Activated CD4-positive, alpha-beta memory T cell treated with anti-CD3 and anti-CD28 coated beads, Interleukin-2, amount 10 ng/mL, durations not matched to agents 7 days and 5 days (primary cell): Measurements from ENCODE around the gene FKBP14. TPM values are rescaled to one million over a fixed set of nuclear protein-coding genes. Genes with fewer than 3 reads are reported as not detected.

Source experiments
- CTCF ChIA-PET: fragments of 350-600 bp; sonication (Branson Sonifier 250); formaldehyde crosslinking; loops from one replicate; lab custom pipeline; 2021; ENCODE audit warnings: antibody characterized with exemption, inconsistent platforms; lab: Charles Lee
- POLR2A ChIA-PET: fragments of 350-600 bp; sonication (Branson Sonifier 250); formaldehyde crosslinking; loops from one replicate; lab custom pipeline; 2021; ENCODE audit warnings: antibody characterized with exemption; lab: Charles Lee
- DNase-seq: peaks from one replicate; pipeline ENCODE4 v3.0.0-alpha.2; 2020
- H3K27ac Mint-ChIP-seq: one replicate; pipeline ENCODE4 v1.8.0; 2021; ENCODE audit warnings: mild to moderate bottlenecking, mixed read lengths
- H3K27me3 Mint-ChIP-seq: one replicate; pipeline ENCODE4 v1.8.0; 2021; ENCODE audit warnings: mixed read lengths
- H3K36me3 Mint-ChIP-seq: one replicate; pipeline ENCODE4 v1.8.0; 2021; ENCODE audit warnings: low read depth, mixed read lengths
- H3K4me1 Mint-ChIP-seq: one replicate; pipeline ENCODE4 v1.8.0; 2021; ENCODE audit warnings: mixed read lengths
- H3K4me3 Mint-ChIP-seq: one replicate; pipeline ENCODE4 v1.8.0; 2021; ENCODE audit warnings: mild to moderate bottlenecking, mixed read lengths
- H3K9me3 Mint-ChIP-seq: one replicate; pipeline ENCODE4 v1.8.0; 2021; ENCODE audit warnings: mixed read lengths
- total RNA-seq, 2 experiments: library from RNA; stranded (reverse); gene quantifications; one replicate each; pipeline ENCODE4 v1.2.3, GENCODE V29; 2021

FKBP14 gene
- total RNA-seq, 2 experiments from 2014 or later, result 5.0 to 7.1 TPM

DNA sequence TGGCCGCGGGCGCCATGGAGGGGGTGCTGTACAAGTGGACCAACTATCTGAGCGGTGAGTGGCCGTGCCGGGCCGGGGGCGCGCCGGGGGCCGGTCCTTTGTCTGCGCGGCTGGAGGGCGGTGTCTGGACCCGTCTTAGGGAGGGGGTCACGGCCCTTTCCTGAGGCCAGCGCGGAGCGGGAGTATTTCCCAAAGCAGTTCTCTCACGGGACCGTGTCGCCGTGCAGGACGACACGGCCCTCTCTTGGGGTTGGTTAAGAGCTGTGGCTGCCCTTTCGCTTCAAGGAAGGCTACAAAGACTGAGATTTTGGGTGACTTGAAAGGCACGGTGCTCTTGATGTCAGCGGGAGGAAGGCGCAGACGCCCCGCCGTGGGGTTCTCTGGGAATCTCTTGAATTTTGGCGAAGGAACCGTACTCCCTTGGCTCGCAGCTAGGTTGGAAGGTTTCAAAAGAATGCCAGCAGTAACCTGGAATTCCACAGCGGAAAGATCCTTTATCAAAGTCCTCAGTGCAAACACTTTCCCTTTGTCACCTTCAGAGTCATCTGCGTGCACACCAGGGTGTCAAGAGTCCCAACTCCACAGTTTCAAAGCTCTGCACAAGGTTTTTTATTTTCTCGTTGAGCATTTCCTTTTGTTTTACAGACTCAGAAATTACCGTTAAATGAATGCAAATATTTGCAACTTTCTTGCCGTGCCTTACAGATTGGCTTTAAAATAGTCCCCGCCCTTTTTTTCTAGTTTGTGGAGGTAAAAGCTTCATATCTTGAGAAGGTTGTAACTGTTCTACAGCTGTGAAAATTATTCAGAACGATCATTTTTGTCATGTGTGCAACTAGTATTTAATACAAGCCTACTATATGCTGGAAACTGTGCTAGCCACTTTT is 2.5 kb upstream of the FKBP14 start:
- Mint-ChIP-seq H3K27ac (peak overlapping the region; percentile 54), H3K36me3 (no peaks in the 10 kb centered on the region), H3K9me3 (no peaks in the 10 kb centered on the region), H3K4me3 (peak overlapping the region; percentile 82), H3K27me3 (no peaks in the 10 kb centered on the region), H3K4me1 (peaks cover 28% of the 10 kb centered on the region)
- no peak for DNase-seq
- CTCF ChIA-PET, result interaction anchor here (0.8 to 3.9 kb wide), 4 partner anchors 11 to 293 kb away, joined by 3 to 24 read pairs (median 6); no protein-coding TSS in a partner anchor
- POLR2A ChIA-PET, result interaction anchor here (0.9 to 1.4 kb wide), 4 partner anchors 32 to 293 kb away, joined by 3 to 5 read pairs (median 4); partner anchors contain the start of gene MTURN

GRCh38 chr7:30028216-30028748 is 1.8 kb upstream of the FKBP14 start, which contains the start of gene PLEKHA8:
Gene PLEKHA8, plus strand, starts transcription at chr7:30028412. Its CDS starts 351 bp downstream, at chr7:30028763.
- CTCF ChIA-PET, result interaction anchor here (0.7 to 3.9 kb wide), 3 partner anchors 12 to 448 kb away, joined by 3 to 24 read pairs (median 6); no protein-coding TSS in a partner anchor
- POLR2A ChIA-PET, result interaction anchor here (1.0 to 1.9 kb wide), 4 partner anchors 11 to 294 kb away, joined by 3 to 7 read pairs (median 4); partner anchors contain the start of gene MTURN
- peak within 1 kb of the TSS; percentile 82 for H3K4me3 Mint-ChIP-seq
- H3K9me3 Mint-ChIP-seq, result no peaks in the 10 kb centered on the region
- peaks cover 35% of the 10 kb centered on the region for H3K4me1 Mint-ChIP-seq
- H3K36me3 Mint-ChIP-seq, result peaks cover 2% of the 10 kb centered on the region
- peak within 1 kb of the TSS; percentile 87 for H3K27ac Mint-ChIP-seq
- H3K27me3 Mint-ChIP-seq, result no peaks in the 10 kb centered on the region
- DNase-seq, result peak; percentile 91

DNA sequence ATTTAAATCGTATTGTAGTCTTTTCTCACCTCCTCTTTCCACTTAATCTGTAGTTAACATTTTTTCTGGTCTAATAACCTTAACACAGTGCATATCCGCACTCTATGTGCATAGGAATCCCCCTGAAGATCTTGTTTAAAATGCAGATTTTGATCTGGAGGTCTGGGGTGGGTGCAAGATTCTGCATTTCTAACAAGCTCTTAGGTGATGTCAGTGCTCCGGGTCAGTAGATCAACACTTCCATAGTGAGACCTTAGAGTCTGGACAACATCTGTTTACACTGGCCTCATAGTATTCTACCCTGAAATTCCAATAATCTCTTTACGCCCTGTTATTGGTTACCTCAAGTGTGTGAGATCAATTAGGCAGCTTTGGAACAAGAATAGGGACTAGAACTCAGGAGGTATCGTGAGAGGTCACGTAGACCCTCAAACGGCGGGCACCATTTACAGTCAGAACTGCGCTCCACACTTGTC is 1.3 kb upstream of the FKBP14 start:
- H3K27me3 Mint-ChIP-seq, result no peaks in the 10 kb centered on the region
- peaks cover 38% of the 10 kb centered on the region for H3K4me1 Mint-ChIP-seq
- peak overlapping the region; percentile 82 for H3K4me3 Mint-ChIP-seq
- POLR2A ChIA-PET, result interaction anchor here (1.2 to 1.9 kb wide), 4 partner anchors 11 to 295 kb away, joined by 3 to 7 read pairs (median 3); no protein-coding TSS in a partner anchor
- H3K27ac Mint-ChIP-seq, result peak overlapping the region; percentile 87
- H3K9me3 Mint-ChIP-seq, result no peaks in the 10 kb centered on the region
- CTCF ChIA-PET, result interaction anchor here (0.7 to 3.9 kb wide), 3 partner anchors 34 to 449 kb away, joined by 3 to 24 read pairs (median 8); no protein-coding TSS in a partner anchor
- no peak for DNase-seq
- peaks cover 2% of the 10 kb centered on the region for H3K36me3 Mint-ChIP-seq

- Mint-ChIP-seq H3K4me3 (peak overlapping the region; percentile 82), H3K9me3 (no peaks in the 10 kb centered on the region), H3K36me3 (peaks cover 2% of the 10 kb centered on the region), H3K27me3 (no peaks in the 10 kb centered on the region), H3K27ac (peak overlapping the region; percentile 87), H3K4me1 (peaks cover 36% of the 10 kb centered on the region)
- POLR2A ChIA-PET, result interaction anchor here (1.3 to 1.9 kb wide), 5 partner anchors 12 to 295 kb away, joined by 3 to 7 read pairs (median 4); no protein-coding TSS in a partner anchor
- CTCF ChIA-PET, result interaction anchor here (1.6 kb wide), 1 partner anchor 35 kb away, joined by 8 read pairs; no protein-coding TSS in a partner anchor
- no peak for DNase-seq
Observed at GRCh38 chr7:30027065-30027456, 559 bp upstream of the FKBP14 start.

GRCh38 chr7:30023524-30023923 is 3.0 kb downstream of the FKBP14 start:
- ChIA-PET POLR2A (no interaction called here), CTCF (interaction anchor here (1.1 to 1.2 kb wide), 2 partner anchors 24 to 38 kb away, joined by 3 to 4 read pairs; no protein-coding TSS in a partner anchor)
- Mint-ChIP-seq H3K36me3 (peaks cover 5% of the 10 kb centered on the region), H3K9me3 (no peaks in the 10 kb centered on the region), H3K4me3 (no peak overlapping the region), H3K4me1 (peaks cover 36% of the 10 kb centered on the region), H3K27ac (no peak overlapping the region), H3K27me3 (no peaks in the 10 kb centered on the region)
- DNase-seq, result no peak

GRCh38 chr7:30022991-30023390 is 3.5 kb downstream of the FKBP14 start:
- H3K36me3 Mint-ChIP-seq, result peaks cover 9% of the 10 kb centered on the region
- peaks cover 36% of the 10 kb centered on the region for H3K4me1 Mint-ChIP-seq
- ChIA-PET POLR2A (interaction anchor here (0.6 kb wide), 1 partner anchor 19 kb away, joined by 4 read pairs; no protein-coding TSS in a partner anchor), CTCF (no interaction called here)
- no peaks in the 10 kb centered on the region for H3K9me3 Mint-ChIP-seq
- no peaks in the 10 kb centered on the region for H3K27me3 Mint-ChIP-seq
- H3K27ac Mint-ChIP-seq, result no peak overlapping the region
- no peak overlapping the region for H3K4me3 Mint-ChIP-seq
- no peak for DNase-seq

- ChIA-PET CTCF (no interaction called here), POLR2A (no interaction called here)
- Mint-ChIP-seq H3K9me3 (no peaks in the 10 kb centered on the region), H3K27me3 (no peaks in the 10 kb centered on the region), H3K27ac (no peak overlapping the region), H3K4me3 (no peak overlapping the region), H3K36me3 (peaks cover 13% of the 10 kb centered on the region), H3K4me1 (peaks cover 24% of the 10 kb centered on the region)
- no peak for DNase-seq
Observed at GRCh38 chr7:30020535-30020934, 6.0 kb downstream of the FKBP14 start.

DNA sequence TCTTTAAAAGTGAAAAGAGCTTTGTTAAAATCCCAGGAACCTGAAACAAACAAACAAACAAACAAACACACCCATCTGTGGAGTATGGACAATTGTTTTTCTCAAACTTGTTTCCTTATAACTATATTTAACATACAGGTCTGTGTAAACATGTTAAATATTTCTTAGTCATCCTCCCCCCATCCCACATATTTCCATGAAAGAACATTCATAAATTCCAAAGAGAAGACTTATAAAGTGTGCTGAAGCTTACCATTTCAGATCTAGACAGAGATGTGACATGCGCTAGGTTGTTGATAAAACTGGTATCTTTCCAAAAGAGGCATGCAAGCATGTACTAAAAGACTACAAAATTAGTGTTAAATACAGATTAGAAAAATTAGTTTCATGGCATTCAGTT is 6.5 kb downstream of the FKBP14 start:
- no peak for DNase-seq
- peaks cover 13% of the 10 kb centered on the region for H3K36me3 Mint-ChIP-seq
- ChIA-PET CTCF (no interaction called here), POLR2A (no interaction called here)
- H3K27ac Mint-ChIP-seq, result no peak overlapping the region
- H3K4me1 Mint-ChIP-seq, result peaks cover 18% of the 10 kb centered on the region
- no peak overlapping the region for H3K4me3 Mint-ChIP-seq
- H3K27me3 Mint-ChIP-seq, result no peaks in the 10 kb centered on the region
- H3K9me3 Mint-ChIP-seq, result no peaks in the 10 kb centered on the region

DNA sequence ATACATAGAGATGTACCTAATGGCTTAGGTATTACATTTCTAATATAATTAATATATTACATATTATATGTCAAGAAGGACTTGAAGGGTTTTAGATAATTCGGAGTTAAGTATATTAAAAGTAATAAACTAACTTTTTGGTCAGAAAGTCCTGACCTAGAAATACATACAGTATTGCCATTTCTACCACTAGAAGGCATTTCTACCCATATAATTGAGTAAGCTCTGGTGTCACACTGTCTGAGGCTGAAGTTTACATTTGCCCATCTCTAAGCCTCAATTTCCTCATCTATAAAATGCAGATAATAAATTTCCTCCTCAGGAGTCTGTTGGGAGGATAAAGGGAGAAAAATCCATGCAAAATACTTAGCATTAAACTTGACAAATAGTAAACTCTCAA is 7.1 kb downstream of the FKBP14 start:
- DNase-seq, result no peak
- Mint-ChIP-seq H3K4me1 (peaks cover 13% of the 10 kb centered on the region), H3K27me3 (no peaks in the 10 kb centered on the region), H3K4me3 (no peak overlapping the region), H3K9me3 (no peaks in the 10 kb centered on the region), H3K36me3 (peaks cover 16% of the 10 kb centered on the region), H3K27ac (no peak overlapping the region)
- ChIA-PET POLR2A (no interaction called here), CTCF (no interaction called here)

GRCh38 chr7:30018451-30018850 is 8.1 kb downstream of the FKBP14 start:
- CTCF ChIA-PET, result no interaction called here
- Mint-ChIP-seq H3K27ac (no peak overlapping the region), H3K4me1 (peaks cover 7% of the 10 kb centered on the region), H3K36me3 (peaks cover 17% of the 10 kb centered on the region), H3K4me3 (no peak overlapping the region), H3K27me3 (no peaks in the 10 kb centered on the region), H3K9me3 (no peaks in the 10 kb centered on the region)
- POLR2A ChIA-PET, result no interaction called here
- no peak for DNase-seq

DNA sequence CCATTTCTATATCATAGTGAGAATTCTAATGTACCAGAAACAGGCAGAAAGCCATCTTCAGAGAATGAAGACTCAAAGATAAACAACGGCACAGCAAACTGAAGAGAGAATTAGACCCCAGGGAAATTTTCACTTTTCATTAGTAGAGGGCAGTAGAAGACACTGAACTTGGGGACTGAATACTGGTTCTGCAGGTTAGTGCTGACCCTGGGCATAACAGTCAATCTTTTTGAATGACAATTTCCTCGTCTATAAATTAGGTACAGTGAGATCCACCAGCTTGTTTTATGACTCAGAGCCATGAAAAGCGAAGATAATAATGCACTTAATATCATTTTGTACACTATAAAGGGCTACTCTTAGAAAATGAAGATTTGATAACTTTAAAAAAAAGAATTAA is 13.7 kb downstream of the FKBP14 start:
- no peaks in the 10 kb centered on the region for H3K4me1 Mint-ChIP-seq

DNA sequence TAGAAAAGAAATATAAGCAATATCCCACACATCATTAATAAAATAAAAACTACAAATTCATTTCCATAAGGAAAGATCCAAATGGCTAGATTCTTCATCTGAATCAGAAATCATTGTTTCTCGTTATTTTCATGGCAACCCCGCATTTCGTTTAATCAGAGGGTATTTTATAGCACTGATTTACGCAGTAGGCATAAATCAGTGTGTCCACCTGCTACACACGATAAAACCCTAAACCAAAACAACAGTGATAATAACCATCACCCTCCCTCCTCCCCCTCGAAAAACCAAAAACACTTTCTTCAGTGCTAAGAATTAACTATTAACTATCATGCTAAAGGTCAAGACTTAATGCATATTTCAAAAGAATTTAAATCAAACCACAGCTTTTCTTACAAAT is 16.5 kb downstream of the FKBP14 start:
- Mint-ChIP-seq H3K9me3 (no peaks in the 10 kb centered on the region), H3K4me3 (no peak overlapping the region), H3K27ac (no peak overlapping the region), H3K27me3 (no peaks in the 10 kb centered on the region), H3K4me1 (no peaks in the 10 kb centered on the region), H3K36me3 (peaks cover 9% of the 10 kb centered on the region)
- ChIA-PET POLR2A (no interaction called here), CTCF (no interaction called here)
- DNase-seq, result no peak

More for the DNA sequence above, 13.7 kb downstream of the FKBP14 start:
- ChIA-PET POLR2A (no interaction called here), CTCF (no interaction called here)
- DNase-seq, result no peak
- Mint-ChIP-seq H3K4me3 (no peak overlapping the region), H3K27me3 (no peaks in the 10 kb centered on the region), H3K27ac (no peak overlapping the region), H3K9me3 (no peaks in the 10 kb centered on the region), H3K36me3 (peaks cover 13% of the 10 kb centered on the region)

GRCh38 chr7:30005464-30005863 is 21.0 kb downstream of the FKBP14 start:
- Mint-ChIP-seq H3K9me3 (no peaks in the 10 kb centered on the region), H3K36me3 (no peaks in the 10 kb centered on the region), H3K4me1 (no peaks in the 10 kb centered on the region), H3K27ac (no peak overlapping the region), H3K27me3 (peaks cover 5% of the 10 kb centered on the region), H3K4me3 (no peak overlapping the region)
- POLR2A ChIA-PET, result no interaction called here
- CTCF ChIA-PET, result no interaction called here
- no peak for DNase-seq
